H9 (cell line): ENCODE results near the gene MARF1. TPM values are rescaled to one million over a fixed set of nuclear protein-coding genes. Genes with fewer than 3 reads are reported as not detected.

Experiments
- DNase-seq: peaks from one replicate; pipeline ENCODE4 v3.0.0-alpha.2; 2017
- H2AFZ ChIP-seq: one replicate; pipeline ENCODE4 v1.6.1; 2013; ENCODE audit warnings: mild to moderate bottlenecking, low read length, control low read depth, moderate library complexity
- H2AK5ac ChIP-seq: 2 replicates; pipeline ENCODE4 v1.6.1; 2013; ENCODE audit warnings: low read length, control low read depth, mixed read lengths; ENCODE audit not compliant: insufficient read length
- H2BK120ac ChIP-seq: one replicate; pipeline ENCODE4 v1.6.1; 2013; ENCODE audit warnings: low read depth, mild to moderate bottlenecking, low read length, control low read depth, inconsistent platforms; ENCODE audit not compliant: poor library complexity, severe bottlenecking
- H2BK12ac ChIP-seq: 2 replicates; pipeline ENCODE4 v1.6.1; 2013; ENCODE audit warnings: low read length, control low read depth, mixed read lengths, low read depth; ENCODE audit not compliant: insufficient read length
- H2BK15ac ChIP-seq: 2 replicates; pipeline ENCODE4 v1.6.1; 2013; ENCODE audit warnings: low read depth, low read length, control low read depth
- H2BK20ac ChIP-seq: one replicate; pipeline ENCODE4 v1.6.1; 2013; ENCODE audit warnings: low read depth, mild to moderate bottlenecking, low read length, control low read depth, inconsistent platforms; ENCODE audit not compliant: poor library complexity, severe bottlenecking
- H2BK5ac ChIP-seq: 2 replicates; pipeline ENCODE4 v1.6.1; 2013; ENCODE audit warnings: low read length, control low read depth, mixed read lengths; ENCODE audit not compliant: insufficient read length
- H3K14ac ChIP-seq: 2 replicates; pipeline ENCODE4 v1.6.1; 2013; ENCODE audit warnings: low read length, control low read depth; ENCODE audit not compliant: insufficient read depth
- H3K18ac ChIP-seq: 2 replicates; pipeline ENCODE4 v1.6.1; 2013; ENCODE audit warnings: low read depth, mild to moderate bottlenecking, mixed read lengths, low read length, control low read depth; ENCODE audit not compliant: insufficient read length
- H3K23ac ChIP-seq: 2 replicates; pipeline ENCODE4 v1.6.1; 2013; ENCODE audit warnings: low read length, control low read depth, mixed read lengths, low read depth; ENCODE audit not compliant: insufficient read length
- H3K23me2 ChIP-seq: 2 replicates; pipeline ENCODE4 v1.6.1; 2013; ENCODE audit warnings: low read depth, mild to moderate bottlenecking, mixed read lengths, low read length, control low read depth; ENCODE audit not compliant: insufficient read length, poor library complexity, severe bottlenecking
- H3K27ac ChIP-seq: 2 replicates; pipeline ENCODE4 v1.5.1; 2013; ENCODE audit warnings: low read length, control low read depth, mixed read lengths, low read depth; ENCODE audit not compliant: insufficient read length
- H3K27me3 ChIP-seq: 2 replicates; pipeline ENCODE4 v1.6.1; 2013; ENCODE audit warnings: low read length, control low read depth, inconsistent platforms; ENCODE audit not compliant: insufficient read depth
- H3K4ac ChIP-seq: 2 replicates; pipeline ENCODE4 v1.6.1; 2013; ENCODE audit warnings: low read depth, mild to moderate bottlenecking, control low read depth, inconsistent platforms, low read length, moderate library complexity
- H3K4me1 ChIP-seq: 2 replicates; pipeline ENCODE4 v1.6.1; 2013; ENCODE audit warnings: low read length, control low read depth, inconsistent platforms; ENCODE audit not compliant: insufficient read depth
- H3K4me2 ChIP-seq: 2 replicates; pipeline ENCODE4 v1.6.1; 2013; ENCODE audit warnings: low read length, control low read depth, mixed read lengths; ENCODE audit not compliant: insufficient read length, insufficient read depth
- H3K56ac ChIP-seq: 2 replicates; pipeline ENCODE4 v1.6.1; 2013; ENCODE audit warnings: low read depth, mild to moderate bottlenecking, mixed read lengths, low read length, control low read depth; ENCODE audit not compliant: insufficient read length
- H3K79me1 ChIP-seq: 2 replicates; pipeline ENCODE4 v1.6.1; 2013; ENCODE audit warnings: low read depth, mild to moderate bottlenecking, moderate library complexity, low read length, control low read depth, inconsistent platforms; ENCODE audit not compliant: insufficient read depth, poor library complexity, severe bottlenecking
- H3K79me2 ChIP-seq: 2 replicates; pipeline ENCODE4 v1.6.1; 2013; ENCODE audit warnings: low read length, control low read depth, inconsistent platforms; ENCODE audit not compliant: insufficient read depth
- H3K9ac ChIP-seq: 2 replicates; pipeline ENCODE4 v1.6.1; 2013; ENCODE audit warnings: low read length, control low read depth, mixed read lengths; ENCODE audit not compliant: insufficient read length; ENCODE audit errors: extremely low read depth
- H3K9me3 ChIP-seq: one replicate; pipeline ENCODE4 v1.6.1; 2013; ENCODE audit warnings: low read depth, low read length, inconsistent platforms; ENCODE audit not compliant: control insufficient read depth
- H3T11ph ChIP-seq: one replicate; pipeline ENCODE4 v1.6.1; 2013; ENCODE audit warnings: mild to moderate bottlenecking, low read length, control low read depth, inconsistent platforms
- H4K20me1 ChIP-seq: one replicate; pipeline ENCODE4 v1.6.1; 2013; ENCODE audit not compliant: control insufficient read depth, insufficient read length, insufficient read depth
- H4K5ac ChIP-seq: 2 replicates; pipeline ENCODE4 v1.6.1; 2013; ENCODE audit warnings: low read depth, mild to moderate bottlenecking, mixed read lengths, low read length, control low read depth; ENCODE audit not compliant: insufficient read length
- H4K8ac ChIP-seq: replicated peaks from 2 replicates; pipeline ENCODE4 v1.6.1; 2013; ENCODE audit warnings: low read length, control low read depth, mixed read lengths, low read depth; ENCODE audit not compliant: insufficient read length
- H4K91ac ChIP-seq: 2 replicates; pipeline ENCODE4 v1.6.1; 2013; ENCODE audit warnings: low read depth, mild to moderate bottlenecking, moderate library complexity, mixed read lengths, low read length, control low read depth; ENCODE audit not compliant: insufficient read length
- H3K27ac Mint-ChIP-seq, 3 experiments: 2 replicates in 2 of 3; 3 replicates in 1 of 3; pipeline ENCODE4 v1.8.0; 2020 to 2021; ENCODE audit warnings: mixed read lengths in 3 of 3, mild to moderate bottlenecking in 1 of 3, moderate library complexity in 1 of 3
- H3K27me3 Mint-ChIP-seq: 2 replicates; pipeline ENCODE4 v1.8.0; 2021; ENCODE audit warnings: low read depth, mild to moderate bottlenecking, moderate library complexity, mixed read lengths
- H3K36me3 Mint-ChIP-seq, 3 experiments: 2 replicates in 2 of 3; 3 replicates in 1 of 3; pipeline ENCODE4 v1.8.0; 2020 to 2021; ENCODE audit warnings: low read depth in 3 of 3, mixed read lengths in 3 of 3; ENCODE audit not compliant: insufficient read depth in 1 of 3
- H3K4me1 Mint-ChIP-seq, 2 experiments: 2 replicates each; pipeline ENCODE4 v1.8.0; 2020; ENCODE audit warnings: mixed read lengths in 2 of 2
- H3K4me3 Mint-ChIP-seq, 2 experiments: 2 replicates in 1 of 2; 3 replicates in 1 of 2; pipeline ENCODE4 v1.8.0; 2020 to 2021; ENCODE audit warnings: mild to moderate bottlenecking in 2 of 2, mixed read lengths in 2 of 2, moderate library complexity in 1 of 2
- H3K9me3 Mint-ChIP-seq, 2 experiments: 2 replicates in 1 of 2; 3 replicates in 1 of 2; pipeline ENCODE4 v1.8.0; 2020; ENCODE audit warnings: mild to moderate bottlenecking in 2 of 2, mixed read lengths in 2 of 2, moderate library complexity in 1 of 2
- WGBS: extraction: QIAGEN DNeasy Blood & Tissue Kit; methylation state at CpG from one replicate; pipeline ENCODE4 v1.1.7; 2013; ENCODE audit warnings: missing lambda C conversion rate, low lambda C conversion rate, mixed read lengths; ENCODE audit not compliant: insufficient read length; ENCODE audit errors: extremely low coverage; 5-methylcytosine and 5-hydroxymethylcytosine counted together
- total RNA-seq: library from RNA; stranded (reverse); gene quantifications from 2 replicates; pipeline ENCODE4 v1.2.1, GENCODE V29; 2021
- TF ChIP-seq, protein P1 (sequence below): fragments of 200-600 bp; sonication (generic); conservative IDR thresholded peaks from 3 replicates; pipeline ENCODE4 v1.8.0; 2021; ENCODE audit warnings: antibody characterized with exemption, mild to moderate bottlenecking

Gene MARF1
- total RNA-seq, 1 experiment from 2014 or later, result 23.3 TPM

DNA sequence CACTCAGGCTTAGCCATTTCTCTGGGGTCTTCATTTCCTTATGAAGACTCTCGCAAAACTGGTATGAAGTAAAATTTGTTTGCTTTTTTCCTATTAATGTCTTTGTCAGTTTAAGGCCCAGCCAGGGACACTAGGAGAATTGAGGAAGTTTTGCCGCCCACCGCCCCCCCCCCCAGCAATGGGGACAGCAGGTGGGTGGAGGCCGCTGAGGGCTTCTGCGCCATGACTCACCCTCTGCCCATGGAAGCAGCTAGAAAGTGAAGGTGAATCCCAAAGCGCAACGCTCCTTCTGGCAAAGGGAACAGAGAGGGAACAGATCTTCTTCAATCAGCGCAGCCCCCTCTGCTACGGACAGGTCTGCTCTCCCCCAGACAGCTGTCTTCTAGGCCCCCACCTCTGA, 49.7 kb downstream of the MARF1 start:
- no peak overlapping the region for H3K9ac ChIP-seq
- Mint-ChIP-seq H3K27me3 (no peaks in the 10 kb centered on the region; the same call in 1 of the 2 replicates), H3K4me3 (no peak overlapping the region), H3K27ac (peak overlapping the region; percentile 49 to 89 (median 79)), H3K4me1 (peaks cover 4 to 6% of the 10 kb centered on the region in 2 experiments; a peak in 2 of 4 replicates), H3K36me3 (peaks cover 13 to 37% (median 34%) of the 10 kb centered on the region in 3 experiments), H3K9me3 (no peaks in the 10 kb centered on the region; a peak in 1 of 5 replicates)
- H2BK20ac ChIP-seq, result no peak overlapping the region
- H3K9me3 ChIP-seq, result no peaks in the 10 kb centered on the region
- no peak overlapping the region for H3K14ac ChIP-seq
- no peak overlapping the region for H2BK120ac ChIP-seq
- H3K27me3 ChIP-seq, result no peaks in the 10 kb centered on the region
- no peak overlapping the region for H4K91ac ChIP-seq
- H3K18ac ChIP-seq, result no peak overlapping the region
- no peaks in the 10 kb centered on the region for H3K4me1 ChIP-seq
- WGBS, result no CpG with 5 or more reads among the region's 9 CpGs
- no peak overlapping the region for H3K56ac ChIP-seq
- TF ChIP-seq, protein P1, sequence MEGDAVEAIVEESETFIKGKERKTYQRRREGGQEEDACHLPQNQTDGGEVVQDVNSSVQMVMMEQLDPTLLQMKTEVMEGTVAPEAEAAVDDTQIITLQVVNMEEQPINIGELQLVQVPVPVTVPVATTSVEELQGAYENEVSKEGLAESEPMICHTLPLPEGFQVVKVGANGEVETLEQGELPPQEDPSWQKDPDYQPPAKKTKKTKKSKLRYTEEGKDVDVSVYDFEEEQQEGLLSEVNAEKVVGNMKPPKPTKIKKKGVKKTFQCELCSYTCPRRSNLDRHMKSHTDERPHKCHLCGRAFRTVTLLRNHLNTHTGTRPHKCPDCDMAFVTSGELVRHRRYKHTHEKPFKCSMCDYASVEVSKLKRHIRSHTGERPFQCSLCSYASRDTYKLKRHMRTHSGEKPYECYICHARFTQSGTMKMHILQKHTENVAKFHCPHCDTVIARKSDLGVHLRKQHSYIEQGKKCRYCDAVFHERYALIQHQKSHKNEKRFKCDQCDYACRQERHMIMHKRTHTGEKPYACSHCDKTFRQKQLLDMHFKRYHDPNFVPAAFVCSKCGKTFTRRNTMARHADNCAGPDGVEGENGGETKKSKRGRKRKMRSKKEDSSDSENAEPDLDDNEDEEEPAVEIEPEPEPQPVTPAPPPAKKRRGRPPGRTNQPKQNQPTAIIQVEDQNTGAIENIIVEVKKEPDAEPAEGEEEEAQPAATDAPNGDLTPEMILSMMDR, result no peak
- H3K27ac ChIP-seq, result no peak overlapping the region
- H2BK15ac ChIP-seq, result no peak overlapping the region
- no peak overlapping the region for H2BK5ac ChIP-seq
- H3K79me1 ChIP-seq, result no peaks in the 10 kb centered on the region
- H2AK5ac ChIP-seq, result no peak overlapping the region
- H3K4ac ChIP-seq, result no peak overlapping the region
- no peaks in the 10 kb centered on the region for H3K23me2 ChIP-seq
- H4K20me1 ChIP-seq, result no peaks in the 10 kb centered on the region
- H3K23ac ChIP-seq, result no peak overlapping the region
- H2BK12ac ChIP-seq, result no peak overlapping the region
- no peak overlapping the region for H4K8ac ChIP-seq
- H3K79me2 ChIP-seq, result no peaks in the 10 kb centered on the region
- no peak for DNase-seq
- H3T11ph ChIP-seq, result no peak overlapping the region
- H3K4me2 ChIP-seq, result no peak overlapping the region
- H4K5ac ChIP-seq, result no peak overlapping the region
- no peak overlapping the region for H2AFZ ChIP-seq
